ENCODE results near the gene NTF4.

DNA sequence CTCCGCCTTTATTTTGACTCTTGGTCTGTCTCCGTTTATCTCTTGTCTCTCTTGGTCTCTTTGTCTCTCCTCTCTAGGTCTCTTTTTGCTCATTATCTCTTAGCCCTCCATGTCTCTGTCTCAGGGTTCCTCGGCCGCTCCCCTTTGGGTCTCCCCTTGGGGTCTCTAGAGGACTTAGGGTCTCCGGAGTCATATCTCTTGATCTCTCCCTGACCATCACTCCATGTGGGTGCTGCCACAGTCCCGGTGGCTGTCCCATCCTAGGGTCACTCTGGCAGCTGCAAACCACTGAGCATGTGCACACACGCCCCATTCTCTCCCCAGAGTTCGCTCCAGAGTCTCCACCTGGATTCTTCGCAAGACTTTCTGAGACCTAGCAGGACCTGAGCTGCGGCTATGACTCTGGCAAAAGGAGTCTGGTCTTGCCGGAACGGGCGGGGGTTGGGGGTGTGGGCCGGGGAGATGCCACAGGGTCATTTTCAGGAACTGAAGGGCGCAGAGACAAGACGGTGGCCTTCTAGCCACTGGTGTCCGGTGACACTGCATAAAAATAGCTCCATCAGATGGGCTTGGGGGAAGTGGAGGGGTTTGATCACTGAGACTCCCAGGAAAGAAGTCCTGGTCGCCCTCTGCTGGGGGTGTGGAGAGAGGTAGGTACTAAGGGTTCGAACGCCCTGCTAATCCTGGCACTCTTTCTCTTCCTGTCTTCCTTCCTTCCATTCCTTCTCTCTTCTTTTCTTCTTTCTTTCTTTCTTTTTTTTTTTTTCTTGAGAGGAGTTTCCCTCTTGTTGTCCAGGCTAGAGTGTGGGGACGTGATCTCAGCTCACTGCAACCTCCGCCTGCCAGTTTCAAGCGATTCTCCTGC, 9.1 kb upstream of the NTF4 start:
- TF ChIP-seq, protein P1, sequence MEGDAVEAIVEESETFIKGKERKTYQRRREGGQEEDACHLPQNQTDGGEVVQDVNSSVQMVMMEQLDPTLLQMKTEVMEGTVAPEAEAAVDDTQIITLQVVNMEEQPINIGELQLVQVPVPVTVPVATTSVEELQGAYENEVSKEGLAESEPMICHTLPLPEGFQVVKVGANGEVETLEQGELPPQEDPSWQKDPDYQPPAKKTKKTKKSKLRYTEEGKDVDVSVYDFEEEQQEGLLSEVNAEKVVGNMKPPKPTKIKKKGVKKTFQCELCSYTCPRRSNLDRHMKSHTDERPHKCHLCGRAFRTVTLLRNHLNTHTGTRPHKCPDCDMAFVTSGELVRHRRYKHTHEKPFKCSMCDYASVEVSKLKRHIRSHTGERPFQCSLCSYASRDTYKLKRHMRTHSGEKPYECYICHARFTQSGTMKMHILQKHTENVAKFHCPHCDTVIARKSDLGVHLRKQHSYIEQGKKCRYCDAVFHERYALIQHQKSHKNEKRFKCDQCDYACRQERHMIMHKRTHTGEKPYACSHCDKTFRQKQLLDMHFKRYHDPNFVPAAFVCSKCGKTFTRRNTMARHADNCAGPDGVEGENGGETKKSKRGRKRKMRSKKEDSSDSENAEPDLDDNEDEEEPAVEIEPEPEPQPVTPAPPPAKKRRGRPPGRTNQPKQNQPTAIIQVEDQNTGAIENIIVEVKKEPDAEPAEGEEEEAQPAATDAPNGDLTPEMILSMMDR (IDR thresholded peaks at IDR 0.05): no peak
- TF ChIP-seq POLR2A (IDR thresholded peaks at IDR 0.05): no peak

Data from thyroid gland (tissue), 4 donors.